Measurements from ENCODE around the gene ZNF664.

- TF ChIP-seq, protein P1, sequence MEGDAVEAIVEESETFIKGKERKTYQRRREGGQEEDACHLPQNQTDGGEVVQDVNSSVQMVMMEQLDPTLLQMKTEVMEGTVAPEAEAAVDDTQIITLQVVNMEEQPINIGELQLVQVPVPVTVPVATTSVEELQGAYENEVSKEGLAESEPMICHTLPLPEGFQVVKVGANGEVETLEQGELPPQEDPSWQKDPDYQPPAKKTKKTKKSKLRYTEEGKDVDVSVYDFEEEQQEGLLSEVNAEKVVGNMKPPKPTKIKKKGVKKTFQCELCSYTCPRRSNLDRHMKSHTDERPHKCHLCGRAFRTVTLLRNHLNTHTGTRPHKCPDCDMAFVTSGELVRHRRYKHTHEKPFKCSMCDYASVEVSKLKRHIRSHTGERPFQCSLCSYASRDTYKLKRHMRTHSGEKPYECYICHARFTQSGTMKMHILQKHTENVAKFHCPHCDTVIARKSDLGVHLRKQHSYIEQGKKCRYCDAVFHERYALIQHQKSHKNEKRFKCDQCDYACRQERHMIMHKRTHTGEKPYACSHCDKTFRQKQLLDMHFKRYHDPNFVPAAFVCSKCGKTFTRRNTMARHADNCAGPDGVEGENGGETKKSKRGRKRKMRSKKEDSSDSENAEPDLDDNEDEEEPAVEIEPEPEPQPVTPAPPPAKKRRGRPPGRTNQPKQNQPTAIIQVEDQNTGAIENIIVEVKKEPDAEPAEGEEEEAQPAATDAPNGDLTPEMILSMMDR (IDR thresholded peaks at IDR 0.05; ENCODE audit: insufficient read depth, low read depth, low read length): no peak
- TF ChIP-seq EZH2 (IDR thresholded peaks at IDR 0.05; ENCODE audit: insufficient read depth, low read length): no peak
Measured at GRCh38 chr12:123956249-123956648, 16.8 kb upstream of the ZNF664 start.

Data from astrocyte (in vitro differentiated cells and primary cell).